ENCODE measurements around the gene NPPB.

Gene NPPB

DNA sequence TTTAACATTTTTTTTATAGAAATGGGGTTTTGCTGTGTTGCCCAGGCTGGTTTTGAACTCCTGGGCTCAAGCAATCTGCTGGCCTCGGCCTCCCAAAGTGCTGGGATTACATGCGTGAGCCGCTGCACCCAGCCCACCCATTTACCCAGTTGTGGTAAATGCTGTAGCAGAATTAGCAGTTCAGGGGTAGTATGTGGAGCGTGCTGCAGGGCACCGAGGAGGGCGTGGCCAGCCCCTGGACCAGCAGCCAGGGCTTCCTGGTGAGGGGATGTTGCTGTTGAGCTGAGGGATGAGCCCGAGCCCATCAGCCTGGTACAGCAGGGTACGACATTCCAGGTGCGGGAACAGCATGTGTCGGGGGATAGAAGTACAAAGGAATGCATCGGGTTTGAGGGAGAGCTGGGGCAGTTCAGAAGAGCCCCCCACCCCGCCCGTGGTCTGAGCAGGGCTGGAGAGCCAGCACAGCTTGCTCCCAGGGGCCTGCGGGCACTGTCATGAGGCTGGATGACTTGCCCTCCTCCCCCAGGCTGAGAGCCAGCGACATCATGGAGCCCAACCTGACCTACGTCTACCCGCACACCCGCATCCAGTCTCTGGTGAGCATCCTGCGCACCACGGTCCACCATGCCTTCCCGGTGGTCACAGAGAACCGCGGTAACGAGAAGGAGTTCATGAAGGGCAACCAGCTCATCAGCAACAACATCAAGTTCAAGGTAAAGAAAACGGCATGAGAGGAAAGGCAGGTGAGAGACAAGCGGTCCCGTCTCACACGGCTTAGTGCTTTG is 23.1 kb downstream of the NPPB start:
- no peak for DNase-seq (ENCODE audit: low read depth in 3 of 3)

DNA sequence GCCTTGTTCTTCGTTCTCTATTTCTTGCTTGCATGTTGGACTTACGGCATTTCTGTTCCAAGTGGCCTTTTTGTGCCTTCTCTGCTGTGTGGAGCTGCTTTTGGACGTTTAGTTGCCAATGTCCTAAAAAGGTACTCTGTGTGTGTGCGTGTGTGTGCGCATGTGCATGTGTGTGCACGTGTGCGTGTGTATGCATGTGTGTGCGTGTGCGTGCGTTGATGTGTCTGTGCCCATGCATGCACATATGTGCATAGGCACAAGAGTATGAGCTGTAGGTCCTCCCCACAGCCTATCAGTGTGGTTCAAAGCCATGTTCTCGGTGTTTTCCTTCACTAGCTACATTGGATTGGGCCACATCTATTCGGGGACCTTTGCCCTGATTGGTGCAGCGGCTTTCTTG is 24.8 kb downstream of the NPPB start:
- DNase-seq (ENCODE audit: low read depth in 3 of 3), result no peak

DNA sequence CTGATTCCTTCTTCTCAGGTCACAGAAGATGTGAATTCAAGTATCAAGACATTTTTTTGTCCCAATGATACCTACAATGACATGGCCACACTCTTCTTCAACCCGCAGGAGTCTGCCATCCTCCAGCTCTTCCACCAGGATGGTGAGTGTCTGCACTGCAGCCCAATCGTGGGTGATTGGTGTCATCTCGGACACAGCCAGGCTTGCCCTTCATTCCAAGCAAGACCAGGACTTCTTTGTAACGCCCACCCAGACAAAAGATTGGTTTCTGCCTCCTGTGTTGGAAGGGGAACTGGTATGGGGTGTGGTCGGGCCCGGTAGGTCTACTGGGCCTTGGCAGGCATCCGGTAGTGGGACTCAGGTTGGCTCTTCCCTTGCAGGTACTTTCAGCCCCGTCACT is 25.2 kb downstream of the NPPB start:
- no peak for DNase-seq (ENCODE audit: low read depth in 3 of 3)

DNA sequence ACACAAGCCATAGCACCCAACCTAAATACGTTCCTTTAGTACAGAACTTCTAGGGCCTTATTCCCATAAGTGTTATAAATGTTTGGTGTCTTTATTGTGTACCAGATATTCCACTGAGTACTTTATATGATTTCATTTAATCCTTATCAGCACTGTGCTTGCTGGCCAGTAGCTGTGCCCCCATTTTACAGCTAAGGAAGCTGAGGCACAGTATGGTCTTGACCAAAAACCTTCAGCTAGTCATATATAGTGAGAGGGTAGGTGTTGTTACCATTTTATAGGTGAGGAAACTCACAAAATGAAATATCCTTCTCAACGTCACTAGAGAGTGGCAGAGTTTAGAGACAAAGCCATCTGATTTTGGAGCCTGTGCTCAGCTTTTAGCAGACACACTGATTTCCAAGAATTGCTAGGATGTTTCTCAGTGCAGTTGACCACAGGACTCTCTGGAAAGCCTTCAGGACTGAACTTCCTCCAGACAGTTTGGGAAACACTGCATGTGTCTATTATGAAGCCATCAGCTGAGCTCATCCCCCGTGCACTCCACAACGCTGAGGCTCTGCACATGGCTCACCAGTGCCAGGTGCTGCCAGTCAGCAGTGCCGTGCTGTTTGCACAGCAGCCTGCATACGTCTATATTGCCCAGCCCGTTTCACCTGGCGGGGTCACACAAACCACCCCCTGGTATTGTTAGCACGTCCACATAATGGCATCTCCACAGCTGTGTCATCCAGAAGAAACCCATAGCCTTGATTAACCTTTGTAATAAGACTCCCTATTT is 26.6 kb downstream of the NPPB start:
- DNase-seq (ENCODE audit: low read depth in 3 of 3), result no peak

DNA sequence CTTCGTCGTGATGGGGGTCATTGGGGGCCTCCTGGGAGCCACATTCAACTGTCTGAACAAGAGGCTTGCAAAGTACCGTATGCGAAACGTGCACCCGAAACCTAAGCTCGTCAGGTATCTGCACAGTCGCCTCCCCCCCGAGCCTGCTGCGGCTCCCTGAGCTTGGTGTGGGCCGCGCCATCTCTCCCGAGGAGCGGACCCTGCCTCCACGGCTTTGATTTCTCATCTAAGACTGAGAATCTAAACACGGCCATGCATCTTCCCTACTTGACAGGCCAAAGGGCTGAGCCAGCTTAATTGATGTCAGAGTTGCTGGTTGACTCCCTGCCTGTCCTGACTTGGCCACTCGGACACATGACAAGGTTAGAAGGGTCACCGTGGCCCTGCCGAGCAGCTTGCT is 30.2 kb downstream of the NPPB start:
- no peak for DNase-seq (ENCODE audit: low read depth in 3 of 3)

DNA sequence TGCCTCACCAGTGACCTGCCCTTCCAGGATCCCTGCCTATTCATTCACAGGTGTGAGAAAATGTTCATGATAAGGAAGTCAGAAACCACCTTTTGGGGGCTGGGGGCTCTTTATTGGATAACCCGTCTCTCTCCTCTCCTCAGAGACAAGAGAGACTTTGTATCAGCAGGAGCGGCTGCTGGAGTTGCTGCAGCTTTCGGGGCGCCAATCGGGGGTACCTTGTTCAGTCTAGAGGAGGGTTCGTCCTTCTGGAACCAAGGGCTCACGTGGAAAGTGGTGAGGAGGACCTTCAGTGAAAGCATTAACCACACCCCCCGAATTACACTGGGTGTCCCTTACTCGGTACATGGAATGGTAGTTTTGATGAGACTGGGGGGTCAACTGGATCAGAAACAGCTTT is 31.8 kb downstream of the NPPB start:
- no peak for DNase-seq (ENCODE audit: low read depth in 3 of 3)

DNA sequence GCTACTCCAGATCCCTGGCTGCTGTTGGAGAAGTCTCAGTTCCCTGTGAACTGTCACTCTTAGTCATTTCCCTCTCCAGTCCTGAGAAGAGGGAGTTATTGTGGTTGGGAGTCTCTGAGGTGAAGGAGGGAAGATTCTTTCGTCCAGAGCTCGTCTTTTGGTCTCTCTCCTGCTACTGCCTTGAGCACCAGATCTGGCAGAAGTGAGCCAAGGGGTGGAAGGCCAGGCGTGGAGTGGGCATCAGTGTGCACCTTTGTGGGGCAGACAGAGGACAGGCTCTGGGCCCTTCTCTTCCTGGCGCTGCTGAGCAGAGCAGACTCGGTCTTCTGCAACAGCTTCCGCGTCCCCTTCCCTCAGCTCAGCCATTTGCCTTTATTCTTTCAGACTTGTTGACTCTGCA is 33.6 kb downstream of the NPPB start:
- no peak for DNase-seq (ENCODE audit: low read depth in 3 of 3)

DNA sequence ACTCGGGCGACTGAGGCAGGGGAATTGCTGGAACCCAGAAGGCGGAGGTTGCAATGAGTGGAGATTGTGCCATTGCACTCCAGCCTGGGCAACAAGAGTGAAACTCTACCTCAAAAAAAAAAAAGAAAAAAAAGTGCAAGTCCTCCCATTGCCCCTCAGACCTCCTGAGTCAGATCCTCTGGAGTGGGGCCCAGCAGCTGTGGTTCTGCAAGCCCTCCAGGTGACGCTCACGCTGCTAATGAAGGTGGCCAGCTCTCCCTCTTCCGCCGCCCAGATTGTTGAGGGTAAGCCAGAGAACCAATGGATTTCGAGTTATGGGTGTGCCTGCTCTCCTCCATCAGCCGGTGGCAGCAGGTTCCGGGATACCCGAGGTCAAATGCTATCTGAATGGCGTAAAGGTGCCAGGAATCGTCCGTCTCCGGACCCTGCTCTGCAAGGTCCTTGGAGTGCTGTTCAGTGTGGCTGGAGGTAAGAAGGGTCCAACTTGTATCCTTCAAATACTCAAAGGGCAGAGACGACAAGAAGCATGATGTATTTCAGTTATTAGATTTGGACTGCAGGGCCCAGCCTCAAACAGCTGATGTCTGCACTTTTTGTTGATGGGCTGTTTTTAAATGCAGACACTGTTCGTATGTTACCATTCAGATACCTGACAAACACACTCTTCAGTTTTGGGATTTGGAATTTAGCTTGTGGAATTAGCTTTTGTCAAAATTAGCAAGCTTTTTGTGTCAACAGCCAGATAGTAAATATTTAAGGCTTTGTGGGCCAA is 35.2 kb downstream of the NPPB start:
- DNase-seq (ENCODE audit: low read depth in 3 of 3), result no peak

DNA sequence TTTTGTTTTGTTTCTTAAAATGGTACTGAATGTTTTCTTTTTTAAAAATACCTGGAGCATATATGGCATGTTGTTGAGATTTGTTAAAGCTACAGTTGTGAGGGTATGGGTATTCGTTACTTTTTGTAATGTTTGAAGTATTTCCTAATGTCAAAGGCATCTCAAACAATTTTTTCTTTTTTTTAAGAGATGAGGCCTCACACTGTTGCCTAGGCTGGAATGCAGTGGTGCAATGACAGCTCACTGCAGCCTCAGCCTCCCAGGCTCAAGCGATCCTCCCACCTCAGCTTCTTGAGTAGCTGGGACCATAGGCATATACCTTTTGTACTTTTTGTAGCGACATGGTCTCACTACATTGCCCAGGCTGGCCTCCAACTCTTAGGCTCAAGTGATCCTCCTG is 36.7 kb downstream of the NPPB start:
- no peak for DNase-seq (ENCODE audit: low read depth in 3 of 3)

DNA sequence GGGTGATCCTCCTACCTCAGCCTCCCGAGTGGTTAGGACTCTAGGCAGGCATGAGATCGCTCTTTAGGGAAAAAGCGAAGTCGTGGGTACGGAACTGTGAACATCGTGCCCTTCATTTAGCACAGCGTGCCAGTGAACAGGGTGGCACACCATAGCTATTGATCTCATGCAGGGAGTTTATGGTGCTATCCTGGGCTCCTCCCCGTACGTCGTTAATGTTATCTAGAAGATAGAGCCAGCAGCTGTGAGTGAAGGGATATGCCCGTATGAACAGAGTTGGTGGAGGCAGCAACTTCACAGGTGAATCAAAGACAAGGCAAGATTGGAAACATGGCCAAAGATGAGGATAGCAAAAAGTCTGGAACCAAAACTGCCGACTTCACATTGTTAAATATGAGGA is 41.6 kb downstream of the NPPB start:
- no peak for DNase-seq (ENCODE audit: low read depth in 3 of 3)

DNA sequence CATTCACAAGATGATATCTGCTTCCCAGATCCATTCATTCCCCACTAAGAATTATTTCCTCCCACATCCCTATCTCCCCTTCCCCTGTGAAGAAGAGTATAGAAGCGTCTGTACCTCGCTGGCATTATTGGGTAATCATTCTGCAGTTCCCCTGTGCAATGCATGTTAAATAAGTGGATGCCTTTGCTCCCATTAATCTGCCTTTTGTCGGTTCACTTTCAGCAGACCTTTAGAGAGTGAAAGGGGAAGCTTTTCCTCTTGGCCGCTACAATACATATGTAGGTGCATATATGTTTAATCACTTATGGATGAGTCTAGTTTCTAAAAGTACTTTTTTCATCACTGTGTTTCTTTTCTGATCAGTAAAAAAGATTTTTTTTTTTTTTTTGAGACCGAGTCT is 45.7 kb downstream of the NPPB start:
- DNase-seq (ENCODE audit: low read depth in 3 of 3), result no peak
